Measurements from ENCODE around the gene WDR72.
"Not testable (repeated sequence)": the region's sequence is repeated elsewhere in the genome, so short reads cannot be mapped to it uniquely, and the experiment has no call there.

Gene WDR72

GRCh38 chr15:53581513-53581912, 177.9 kb downstream of the WDR72 start:
- Mint-ChIP-seq H3K9me3 (no peaks in the 10 kb centered on the region), H3K4me1 (no peaks in the 10 kb centered on the region), H3K36me3 (no peaks in the 10 kb centered on the region), H3K27me3 (no peaks in the 10 kb centered on the region), H3K27ac (no peak overlapping the region), H3K4me3 (no peak overlapping the region)

GRCh38 chr15:53580366-53580765, 179.1 kb downstream of the WDR72 start:
- Mint-ChIP-seq H3K27me3 (no peaks in the 10 kb centered on the region), H3K27ac (no peak overlapping the region)

GRCh38 chr15:53576841-53577240, 182.6 kb downstream of the WDR72 start:
- no peaks in the 10 kb centered on the region for H3K36me3 Mint-ChIP-seq
- no peaks in the 10 kb centered on the region for H3K9me3 Mint-ChIP-seq
- H3K4me1 Mint-ChIP-seq = no peaks in the 10 kb centered on the region
- no peak overlapping the region for H3K4me3 Mint-ChIP-seq
- H3K27ac Mint-ChIP-seq = no peak overlapping the region
- peaks cover 1% of the 10 kb centered on the region for H3K27me3 Mint-ChIP-seq

More at GRCh38 chr15:53580366-53580765, 179.1 kb downstream of the WDR72 start:
- H3K4me1 Mint-ChIP-seq = no peaks in the 10 kb centered on the region
- H3K9me3 Mint-ChIP-seq = no peaks in the 10 kb centered on the region
- H3K4me3 Mint-ChIP-seq = no peak overlapping the region
- no peaks in the 10 kb centered on the region for H3K36me3 Mint-ChIP-seq

GRCh38 chr15:53573091-53573490, 186.4 kb downstream of the WDR72 start:
- Mint-ChIP-seq H3K27ac (no peak overlapping the region), H3K9me3 (peaks cover 4% of the 10 kb centered on the region), H3K27me3 (peaks cover 5% of the 10 kb centered on the region), H3K4me1 (no peaks in the 10 kb centered on the region), H3K4me3 (no peak overlapping the region), H3K36me3 (no peaks in the 10 kb centered on the region)

GRCh38 chr15:53569751-53570480, 189.5 kb downstream of the WDR72 start:
- H3K4me3 Mint-ChIP-seq = no peak overlapping the region
- no peaks in the 10 kb centered on the region for H3K36me3 Mint-ChIP-seq

GRCh38 chr15:53566912-53567311, 192.6 kb downstream of the WDR72 start:
- no peaks in the 10 kb centered on the region for H3K4me1 Mint-ChIP-seq
- H3K27ac Mint-ChIP-seq = no peak overlapping the region
- peaks cover 4% of the 10 kb centered on the region for H3K9me3 Mint-ChIP-seq
- H3K27me3 Mint-ChIP-seq = peaks cover 6% of the 10 kb centered on the region
- no peaks in the 10 kb centered on the region for H3K36me3 Mint-ChIP-seq
- no peak overlapping the region for H3K4me3 Mint-ChIP-seq

More at GRCh38 chr15:53569751-53570480, 189.5 kb downstream of the WDR72 start:
- Mint-ChIP-seq H3K27me3 (peaks cover 7% of the 10 kb centered on the region), H3K27ac (no peak overlapping the region), H3K9me3 (peaks cover 4% of the 10 kb centered on the region), H3K4me1 (no peaks in the 10 kb centered on the region)

- Mint-ChIP-seq H3K4me3 (no peak overlapping the region), H3K27me3 (peaks cover 5% of the 10 kb centered on the region), H3K36me3 (no peaks in the 10 kb centered on the region), H3K4me1 (no peaks in the 10 kb centered on the region), H3K9me3 (peaks cover 4% of the 10 kb centered on the region), H3K27ac (no peak overlapping the region)
Measured at GRCh38 chr15:53565721-53566120, 193.7 kb downstream of the WDR72 start.

GRCh38 chr15:53564647-53565046, 194.8 kb downstream of the WDR72 start:
- H3K4me1 Mint-ChIP-seq = no peaks in the 10 kb centered on the region
- H3K4me3 Mint-ChIP-seq = no peak overlapping the region

GRCh38 chr15:53563627-53564026, 195.8 kb downstream of the WDR72 start:
- Mint-ChIP-seq H3K36me3 (no peaks in the 10 kb centered on the region), H3K4me1 (no peaks in the 10 kb centered on the region), H3K27ac (no peak overlapping the region), H3K27me3 (peaks cover 5% of the 10 kb centered on the region), H3K9me3 (no peaks in the 10 kb centered on the region), H3K4me3 (no peak overlapping the region)

More at GRCh38 chr15:53564647-53565046, 194.8 kb downstream of the WDR72 start:
- peaks cover 4% of the 10 kb centered on the region for H3K9me3 Mint-ChIP-seq
- H3K27me3 Mint-ChIP-seq = peaks cover 5% of the 10 kb centered on the region
- H3K36me3 Mint-ChIP-seq = no peaks in the 10 kb centered on the region
- H3K27ac Mint-ChIP-seq = no peak overlapping the region

- H3K9me3 Mint-ChIP-seq = peaks cover 5% of the 10 kb centered on the region
Measured at GRCh38 chr15:53559364-53560277, 199.8 kb downstream of the WDR72 start.

GRCh38 chr15:53558384-53558783, 201.1 kb downstream of the WDR72 start:
- H3K9me3 Mint-ChIP-seq = peaks cover 10% of the 10 kb centered on the region
- H3K4me3 Mint-ChIP-seq = no peak overlapping the region
- H3K4me1 Mint-ChIP-seq = no peaks in the 10 kb centered on the region
- no peak overlapping the region for H3K27ac Mint-ChIP-seq
- no peaks in the 10 kb centered on the region for H3K36me3 Mint-ChIP-seq
- peaks cover 9% of the 10 kb centered on the region for H3K27me3 Mint-ChIP-seq

More at GRCh38 chr15:53559364-53560277, 199.8 kb downstream of the WDR72 start:
- Mint-ChIP-seq H3K4me3 (no peak overlapping the region), H3K27ac (no peak overlapping the region), H3K4me1 (no peaks in the 10 kb centered on the region), H3K36me3 (no peaks in the 10 kb centered on the region), H3K27me3 (peaks cover 5% of the 10 kb centered on the region)

- Mint-ChIP-seq H3K27me3 (peaks cover 10% of the 10 kb centered on the region), H3K36me3 (no peaks in the 10 kb centered on the region), H3K9me3 (peaks cover 10% of the 10 kb centered on the region), H3K27ac (no peak overlapping the region), H3K4me1 (no peaks in the 10 kb centered on the region), H3K4me3 (no peak overlapping the region)
Measured at GRCh38 chr15:53555226-53555625, 204.2 kb downstream of the WDR72 start.

- H3K4me3 Mint-ChIP-seq = no peak overlapping the region
- peaks cover 6% of the 10 kb centered on the region for H3K9me3 Mint-ChIP-seq
- no peaks in the 10 kb centered on the region for H3K36me3 Mint-ChIP-seq
- H3K4me1 Mint-ChIP-seq = no peaks in the 10 kb centered on the region
- H3K27ac Mint-ChIP-seq = no peak overlapping the region
- H3K27me3 Mint-ChIP-seq = peaks cover 7% of the 10 kb centered on the region
Measured at GRCh38 chr15:53549697-53550305, 209.7 kb downstream of the WDR72 start.

- Mint-ChIP-seq H3K36me3 (no peaks in the 10 kb centered on the region), H3K27me3 (peaks cover 1% of the 10 kb centered on the region), H3K27ac (no peak overlapping the region), H3K4me1 (no peaks in the 10 kb centered on the region), H3K4me3 (no peak overlapping the region), H3K9me3 (no peaks in the 10 kb centered on the region)
Measured at GRCh38 chr15:53548236-53548635, 211.2 kb downstream of the WDR72 start.

GRCh38 chr15:53540626-53541300, 218.7 kb downstream of the WDR72 start:
- not testable (repeated sequence) for H3K4me3 Mint-ChIP-seq, H3K27me3 Mint-ChIP-seq, H3K9me3 Mint-ChIP-seq, H3K36me3 Mint-ChIP-seq, H3K4me1 Mint-ChIP-seq, H3K27ac Mint-ChIP-seq
